Activated gamma-delta T cell treated with anti-CD3 and anti-CD28 coated beads, Interleukin-2, amount 50 U/mL, for 16 hours (primary cell): Measurements from ENCODE around the gene ZFX.
"Not testable (repeated sequence)": the region's sequence is repeated elsewhere in the genome, so short reads cannot be mapped to it uniquely, and the experiment has no call there.

Experiments used
- DNase-seq: peaks from one replicate; pipeline ENCODE4 v3.0.0-alpha.2; 2020; ENCODE audit warnings: low read depth

ZFX gene

GRCh38 chrX:24153178-24153795 lies 3.8 kb downstream of the ZFX start:
- DNase-seq, result peak; percentile 6

GRCh38 chrX:24153796-24154189 lies 4.3 kb downstream of the ZFX start:
- no peak for DNase-seq

- no peak for DNase-seq
Measured at GRCh38 chrX:24154490-24155034, 5.0 kb downstream of the ZFX start.

DNA sequence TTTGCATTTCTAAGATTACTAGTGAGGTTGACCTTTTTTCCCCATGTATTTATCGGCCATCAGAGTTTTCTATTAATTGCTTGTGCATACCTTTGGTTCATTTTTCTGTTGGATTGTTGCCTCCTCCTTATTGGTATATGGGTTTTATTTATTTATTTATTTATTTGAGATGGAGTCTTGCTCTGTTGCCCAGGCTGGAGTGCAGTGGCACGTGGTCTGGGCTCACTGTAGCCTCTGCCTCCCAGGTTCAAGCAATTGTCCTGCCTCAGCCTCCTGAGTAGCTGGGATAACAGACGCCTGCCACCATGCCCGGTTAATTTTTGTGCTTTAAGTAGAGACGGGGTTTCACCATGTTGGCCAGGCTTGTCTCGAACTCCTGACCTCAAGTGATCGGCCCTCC lies 6.2 kb downstream of the ZFX start:
- DNase-seq, result not testable (repeated sequence)

DNA sequence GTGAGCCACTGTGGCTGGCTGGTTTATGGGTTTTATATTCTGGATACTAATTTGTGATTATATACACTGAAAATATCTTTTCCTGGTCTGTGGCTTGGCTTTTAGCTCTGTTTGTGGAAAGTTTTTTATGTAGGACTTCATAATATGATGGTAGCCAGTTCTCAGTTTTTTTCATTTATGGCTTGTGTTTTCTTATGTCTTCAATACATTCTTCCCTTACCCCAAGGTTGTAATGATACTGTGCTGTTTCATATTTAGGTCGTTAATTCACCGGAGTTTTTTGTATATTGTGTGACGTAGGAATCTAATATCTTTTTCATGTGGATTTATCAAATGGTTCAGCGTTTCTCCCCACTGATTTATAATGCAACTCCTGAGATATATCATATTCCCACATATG lies 6.6 kb downstream of the ZFX start:
- no peak for DNase-seq

DNA sequence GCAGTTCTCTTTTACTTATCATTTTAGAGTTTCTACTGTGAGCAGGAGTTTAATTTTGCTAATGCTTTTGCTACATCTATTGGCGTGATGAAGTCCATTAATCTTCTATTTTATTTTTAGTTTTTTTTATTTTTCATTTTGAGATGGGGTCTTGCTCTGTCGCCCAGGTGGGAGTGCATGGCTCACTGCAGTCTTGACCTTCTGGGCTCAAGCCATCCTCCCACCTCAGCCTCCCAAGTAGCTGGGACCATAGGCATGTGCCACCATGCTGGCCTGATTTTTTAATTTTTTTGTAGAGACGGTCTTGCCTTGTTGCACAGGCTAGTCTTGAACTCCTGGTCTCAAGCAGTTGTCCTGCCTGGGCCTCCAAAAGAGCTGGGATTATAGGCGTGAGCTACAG lies 9.4 kb downstream of the ZFX start:
- DNase-seq, result no peak

DNA sequence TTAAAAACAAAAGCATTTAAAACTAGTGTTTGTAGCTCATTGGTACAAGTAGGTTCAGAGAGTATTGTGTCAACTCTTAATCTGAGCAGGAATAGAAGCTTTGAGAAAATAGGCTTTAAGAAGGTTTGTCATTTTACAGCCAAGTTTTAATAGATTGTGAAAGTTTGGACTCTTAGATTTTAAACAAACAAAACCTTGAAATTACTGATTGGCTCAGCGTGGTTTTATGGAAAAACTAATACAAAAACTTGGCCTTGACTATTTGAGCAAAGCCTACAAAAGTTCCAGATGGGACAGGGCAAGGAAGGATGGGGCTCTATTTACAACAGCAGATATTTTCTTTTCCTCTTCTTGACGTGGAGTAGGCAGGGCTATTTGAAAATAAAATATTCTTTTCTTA lies 16.5 kb downstream of the ZFX start:
- DNase-seq, result no peak

DNA sequence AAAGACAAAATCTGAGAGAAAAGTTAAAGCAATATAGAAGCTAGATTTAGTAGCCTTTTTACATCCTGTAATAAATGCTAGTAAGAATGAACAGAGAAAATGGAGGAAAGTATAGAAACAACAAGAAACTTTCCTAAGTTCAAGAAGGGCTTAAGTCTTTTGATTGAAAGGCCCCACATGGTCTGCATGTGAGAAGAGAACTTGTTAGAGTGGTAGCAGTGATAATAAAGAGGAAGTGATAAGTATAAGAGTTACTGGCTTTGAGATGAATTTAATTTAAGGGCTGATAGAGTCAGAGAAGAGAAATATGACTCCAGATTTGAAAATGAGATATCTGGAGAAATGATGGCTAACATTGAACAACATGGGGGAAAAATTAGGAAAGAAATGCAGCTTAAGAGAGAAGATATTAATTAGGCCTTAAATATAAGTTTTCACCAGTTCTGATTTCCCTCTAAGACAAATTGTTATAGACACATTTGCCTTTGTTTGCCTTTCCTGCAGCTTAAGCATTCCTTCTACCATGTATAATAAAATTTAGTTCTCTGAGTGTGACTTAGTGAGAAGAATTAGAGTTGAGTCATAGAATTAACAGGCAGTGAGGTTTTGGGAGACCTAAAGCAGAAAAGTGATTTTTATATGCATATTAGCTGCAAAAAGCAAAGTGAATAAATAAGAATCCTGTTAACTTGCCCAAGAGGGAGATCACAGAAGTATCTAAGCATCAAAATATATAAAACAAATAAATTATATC lies 18.4 kb downstream of the ZFX start:
- no peak for DNase-seq

- no peak for DNase-seq
Measured at GRCh38 chrX:24168807-24169206, 19.3 kb downstream of the ZFX start.

GRCh38 chrX:24169211-24169610 lies 19.7 kb downstream of the ZFX start:
- DNase-seq, result no peak

- DNase-seq, result no peak
Measured at GRCh38 chrX:24173115-24173847, 23.8 kb downstream of the ZFX start.

- DNase-seq, result no peak
Measured at GRCh38 chrX:24175276-24175675, 25.7 kb downstream of the ZFX start.

DNA sequence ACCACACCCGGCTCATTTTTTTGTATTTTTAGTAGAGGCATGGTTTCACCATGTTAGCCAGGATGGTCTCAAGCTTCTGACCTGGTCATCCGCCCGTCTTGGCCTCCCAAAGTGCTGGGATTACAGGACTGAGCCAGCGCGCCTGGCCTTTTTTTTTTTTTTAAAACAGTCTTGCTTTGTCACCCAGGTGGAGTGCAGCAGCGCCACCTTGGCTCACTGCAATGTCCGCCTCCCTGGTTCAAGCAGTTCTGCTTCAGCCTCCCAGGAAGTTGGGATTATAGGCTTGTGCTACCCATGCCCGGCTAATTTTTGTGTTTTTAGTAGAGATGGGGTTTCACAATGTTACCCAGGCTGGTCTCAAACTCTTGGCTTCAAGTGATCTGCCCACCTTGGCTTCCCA lies 28.9 kb downstream of the ZFX start:
- DNase-seq, result no peak

DNA sequence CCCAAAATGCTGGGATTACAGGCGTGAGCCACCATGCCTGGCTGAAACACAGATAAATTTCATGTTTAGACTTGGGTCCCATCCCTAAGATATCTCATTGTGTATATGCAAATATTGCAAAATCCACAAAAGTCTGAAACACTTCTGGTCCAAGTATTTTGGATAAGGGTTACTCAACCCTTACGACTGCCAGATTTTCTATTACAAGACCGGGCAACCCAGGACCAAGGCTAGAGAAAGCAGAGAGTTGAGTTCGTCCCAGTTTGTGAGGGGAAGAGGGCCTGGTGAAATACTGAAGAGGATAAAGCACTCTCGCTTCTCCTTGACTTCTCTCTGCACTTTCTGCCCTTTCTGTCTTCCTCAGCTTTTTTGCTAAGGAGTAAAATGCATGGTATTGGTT lies 34.5 kb downstream of the ZFX start:
- no peak for DNase-seq

DNA sequence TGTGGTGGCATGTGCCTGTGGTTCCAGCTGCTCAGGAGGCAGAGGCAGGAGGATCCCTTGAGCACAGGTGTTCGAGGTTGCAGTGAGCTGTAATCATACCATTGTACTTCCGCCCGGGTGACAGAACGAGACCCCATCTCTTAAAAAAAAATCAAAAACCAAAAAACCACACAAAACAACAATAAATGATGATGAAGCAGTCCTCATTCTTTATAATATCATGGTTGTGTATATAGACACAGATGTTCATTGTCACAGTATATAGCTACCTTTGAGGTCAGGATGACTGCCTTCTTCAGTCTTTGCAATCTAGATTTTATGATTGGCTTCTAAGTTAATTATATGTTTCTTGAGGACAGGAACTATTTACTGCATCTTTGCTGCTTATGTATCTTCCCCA lies 37.0 kb downstream of the ZFX start:
- no peak for DNase-seq

GRCh38 chrX:24186986-24187385 lies 37.5 kb downstream of the ZFX start:
- no peak for DNase-seq

DNA sequence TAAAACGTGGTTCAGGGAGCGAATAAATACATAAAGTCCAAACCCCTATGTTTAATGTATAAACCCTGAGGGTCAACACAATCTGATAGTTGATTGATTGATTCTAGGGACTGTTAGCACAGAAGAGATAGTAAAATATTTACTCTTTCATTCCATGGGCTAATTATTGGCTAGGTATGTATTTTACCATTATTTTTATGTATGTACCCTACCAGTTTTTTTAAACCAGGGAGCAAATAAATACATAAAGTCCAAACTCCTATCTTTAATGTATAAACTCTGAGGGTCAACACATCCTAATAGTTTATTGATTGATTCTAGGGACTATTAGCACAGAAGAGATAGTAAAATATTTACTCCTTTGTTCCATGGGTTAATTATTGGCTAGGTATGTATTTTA lies 40.0 kb downstream of the ZFX start:
- no peak for DNase-seq

GRCh38 chrX:24190500-24191156 lies 41.1 kb downstream of the ZFX start:
- no peak for DNase-seq

DNA sequence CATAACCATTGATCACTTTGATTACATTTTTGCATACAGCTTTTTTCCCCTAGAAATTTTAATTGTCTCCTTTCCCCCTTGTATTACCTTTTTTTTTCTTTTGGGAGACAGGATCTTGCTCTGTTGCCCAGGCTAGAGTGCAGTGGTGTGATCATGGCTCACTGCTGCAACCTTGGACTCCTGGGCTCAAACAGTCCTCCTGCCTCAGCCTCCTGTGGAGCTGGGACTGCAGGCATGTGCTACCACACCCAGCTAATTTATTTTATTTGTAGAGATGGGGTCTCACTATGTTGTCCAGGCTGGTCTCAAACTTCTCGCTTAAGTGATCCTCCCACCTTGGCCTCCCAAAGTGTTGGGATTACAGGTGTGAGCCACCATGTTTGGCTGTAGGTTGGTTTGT lies 47.0 kb downstream of the ZFX start:
- DNase-seq, result no peak

DNA sequence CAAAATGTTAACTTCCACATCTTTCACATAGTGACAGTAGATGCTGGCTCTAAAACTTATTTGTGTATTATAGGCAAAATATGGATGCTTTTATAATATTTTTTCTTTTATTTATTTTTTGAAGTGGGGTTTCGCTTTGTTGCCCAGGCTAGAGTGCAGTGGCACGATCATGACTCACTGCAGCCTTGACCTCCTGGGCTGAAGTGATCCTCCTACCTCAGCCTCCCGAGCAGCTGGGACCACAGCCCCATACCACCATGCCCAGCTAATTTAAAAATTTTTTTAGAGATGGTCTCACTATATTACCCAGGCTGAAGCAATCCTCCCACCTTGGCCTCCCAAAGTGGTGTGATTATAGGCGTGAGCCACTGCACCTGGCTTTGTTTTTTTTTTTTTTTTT lies 48.6 kb downstream of the ZFX start:
- no peak for DNase-seq

DNA sequence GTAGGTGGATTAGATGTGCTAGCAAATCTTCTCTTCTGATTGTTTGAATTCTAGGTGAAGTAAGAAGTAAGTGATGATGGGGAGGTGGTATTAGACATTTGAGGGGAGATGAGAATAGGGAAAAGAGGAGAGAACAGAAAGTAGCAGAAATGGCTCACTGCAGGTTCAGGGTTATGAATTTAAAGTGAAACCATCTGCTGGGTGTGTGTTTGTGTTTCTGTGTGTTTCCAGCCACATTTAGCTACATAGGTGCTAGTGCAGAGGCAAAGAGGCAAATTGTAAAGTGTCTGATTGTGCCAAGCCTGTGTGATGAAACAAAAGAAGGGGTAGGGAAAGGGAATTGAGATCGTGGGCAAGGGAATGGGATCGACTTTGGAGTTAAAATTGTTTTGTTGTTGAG lies 50.6 kb downstream of the ZFX start:
- DNase-seq, result no peak

DNA sequence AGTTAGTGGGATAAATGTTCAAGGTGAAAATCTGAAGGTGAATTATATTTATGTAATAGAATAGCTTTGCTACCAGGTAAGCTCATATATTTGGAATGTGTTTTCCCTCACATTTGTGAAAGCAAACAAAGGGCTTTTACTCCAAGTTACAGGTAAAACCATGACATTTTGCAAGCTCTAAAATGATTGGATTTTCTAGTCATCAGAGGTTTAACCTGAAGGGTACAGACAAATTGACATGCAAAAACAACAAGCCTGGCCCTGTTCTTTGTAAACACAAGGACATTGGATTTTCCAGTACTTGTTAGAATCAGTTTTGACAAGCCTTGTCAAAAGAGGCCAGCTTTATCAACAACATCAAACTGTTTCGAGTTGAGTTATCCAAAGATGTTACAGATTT lies 51.7 kb downstream of the ZFX start:
- no peak for DNase-seq
